HG02623 (cell line): ENCODE results near the gene PRCP.
"Not testable (repeated sequence)": the region's sequence is repeated elsewhere in the genome, so short reads cannot be mapped to it uniquely, and the experiment has no call there.

Source experiments
- ATAC-seq: cut with Tn5 transposase; IDR thresholded peaks from one replicate; pipeline ENCODE4 v1.9.1; 2021; ENCODE audit warnings: moderate library complexity; ENCODE audit not compliant: unreplicated experiment

PRCP gene

DNA sequence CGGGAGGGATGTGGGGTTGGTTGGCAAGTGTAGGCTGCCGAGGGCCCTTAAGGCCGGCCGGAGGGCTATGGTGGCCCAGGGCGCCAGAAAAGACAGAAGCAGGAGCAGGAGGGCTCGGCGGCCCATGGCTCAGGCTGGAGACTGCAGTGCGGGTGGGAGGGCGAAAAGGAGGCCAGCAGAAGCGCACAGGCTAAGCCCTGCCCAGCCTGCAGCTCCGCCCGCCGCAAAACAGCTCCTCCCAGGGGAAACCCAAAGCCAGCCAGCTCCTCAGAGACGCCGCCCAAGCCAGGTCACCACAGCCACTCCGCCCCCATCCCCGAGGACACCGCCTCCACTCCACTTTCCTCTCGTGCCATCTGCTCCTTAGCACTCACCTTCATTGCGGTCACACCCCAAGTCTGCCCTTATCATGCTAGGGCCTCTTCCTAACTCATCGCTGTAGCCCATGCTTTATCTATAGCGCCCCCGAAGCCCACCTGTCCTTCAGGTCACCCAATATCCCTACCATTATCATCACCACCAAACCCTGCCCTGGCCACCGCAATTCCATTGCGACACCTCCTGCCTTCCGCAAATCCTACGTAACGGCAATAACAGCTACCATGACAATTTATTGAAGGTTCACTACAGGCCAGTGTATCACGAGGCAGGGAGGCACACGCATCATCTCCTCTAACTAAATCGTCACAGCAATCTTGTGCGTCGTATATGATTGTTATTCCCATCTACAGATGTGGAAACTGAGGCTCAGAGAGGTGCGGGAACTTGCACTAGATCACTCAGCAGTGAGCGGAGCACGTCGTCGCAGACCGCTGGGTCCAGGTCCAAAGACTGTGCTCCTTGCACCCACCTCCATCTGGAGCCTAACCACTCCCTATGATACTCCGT is at the start of gene PRCP:
Gene PRCP (minus strand): TSS at position 154 of the 888 bp plus-strand sequence. CDS start 28 bp downstream, at position 126.
- peak; percentile 78 for ATAC-seq

DNA sequence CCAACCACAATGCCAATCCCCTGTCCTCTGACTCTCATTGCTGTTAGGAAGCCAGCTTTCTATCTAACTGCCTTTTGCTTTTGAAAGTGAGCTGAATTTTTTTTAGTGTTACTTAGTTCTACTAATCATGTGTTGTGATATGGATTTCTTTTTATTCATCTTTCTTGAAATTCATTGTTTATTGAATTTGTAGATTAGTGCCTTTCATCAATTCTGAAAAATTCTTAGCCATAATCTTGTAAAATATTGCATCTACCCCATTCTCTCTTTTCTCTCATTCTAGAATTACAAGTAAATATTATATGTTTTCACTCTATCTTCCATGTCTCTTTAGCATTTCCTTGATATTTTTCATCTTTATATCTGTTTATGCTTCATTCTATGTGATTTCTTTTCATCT is 49.1 kb upstream of the PRCP start:
- ATAC-seq: no peak

DNA sequence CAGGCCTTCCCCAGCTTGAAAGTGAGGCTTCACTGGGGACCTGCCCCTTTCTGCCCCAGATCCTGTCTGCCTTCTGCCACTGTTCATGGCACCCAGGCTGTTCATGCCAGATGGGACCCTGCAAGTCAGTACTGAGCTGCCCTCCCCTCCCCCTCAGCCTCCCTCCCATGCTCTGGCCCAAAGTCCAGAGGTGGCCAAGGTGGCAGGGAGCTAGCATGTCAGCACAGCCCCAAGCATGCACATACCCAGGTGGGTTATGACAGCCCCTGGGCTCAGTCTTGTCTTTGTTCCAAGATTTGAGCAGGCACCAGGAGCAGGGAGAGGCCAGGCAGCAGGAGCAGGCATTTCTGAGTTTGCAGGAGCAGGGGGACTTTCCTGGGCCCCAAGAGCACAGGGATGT is 45.5 kb upstream of the PRCP start:
- ATAC-seq: no peak

DNA sequence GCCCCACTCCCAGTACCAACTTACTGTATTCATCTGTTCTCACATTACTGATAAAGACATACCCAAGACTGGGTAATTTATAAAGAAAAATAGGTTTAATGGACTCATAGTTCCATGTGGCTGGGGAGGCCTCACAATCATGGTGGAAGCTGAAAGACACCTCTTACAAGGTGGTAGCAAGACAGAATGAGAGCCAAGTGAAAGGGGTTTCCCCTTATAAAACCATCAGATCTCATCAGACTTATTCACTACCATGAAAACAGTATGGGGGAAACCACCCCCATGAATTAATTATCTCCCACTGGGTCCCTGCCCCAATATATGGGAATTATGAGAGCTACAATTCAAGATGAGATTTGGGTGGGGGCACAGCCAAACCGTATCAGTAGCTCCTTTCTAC is 44.8 kb upstream of the PRCP start:
- ATAC-seq: not testable (repeated sequence)

DNA sequence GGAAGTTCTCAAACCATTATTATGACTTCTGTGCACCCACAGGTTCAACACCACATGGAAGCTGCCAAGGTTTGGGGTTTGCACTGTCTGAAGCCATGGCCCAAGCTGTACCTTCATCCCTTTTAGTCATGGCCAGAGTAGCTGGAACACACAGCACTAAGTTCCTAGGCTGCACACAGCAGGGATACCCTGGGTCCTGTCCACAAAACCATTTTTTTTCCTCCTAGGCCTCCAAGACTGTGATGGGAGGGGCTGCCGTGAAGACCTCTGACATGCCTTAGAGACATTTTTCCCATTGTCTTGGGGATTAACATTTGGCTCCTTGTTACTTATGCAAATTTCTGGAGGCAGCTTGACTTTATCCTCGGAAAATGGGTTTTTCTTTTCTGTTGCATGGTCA is 44.0 kb upstream of the PRCP start:
- no peak for ATAC-seq

DNA sequence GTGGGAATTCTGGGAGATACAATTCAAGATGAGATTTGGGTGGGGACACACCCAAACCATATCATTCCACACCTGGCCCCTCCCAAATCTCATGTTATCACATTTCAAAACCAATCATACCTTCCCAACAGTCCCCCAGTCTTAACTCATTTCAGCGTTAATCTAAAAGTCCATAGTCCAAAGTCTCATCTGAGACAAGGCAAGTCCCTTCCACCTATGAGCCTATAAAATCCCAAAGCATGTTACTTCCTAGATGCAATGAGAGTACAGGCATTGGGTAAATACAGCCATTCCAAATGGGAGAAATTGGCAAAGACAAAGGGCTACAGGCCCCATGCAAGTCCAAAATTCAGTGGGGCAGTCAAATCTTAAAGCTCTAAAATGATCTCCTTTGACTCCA is 43.2 kb upstream of the PRCP start:
- ATAC-seq: not testable (repeated sequence)

DNA sequence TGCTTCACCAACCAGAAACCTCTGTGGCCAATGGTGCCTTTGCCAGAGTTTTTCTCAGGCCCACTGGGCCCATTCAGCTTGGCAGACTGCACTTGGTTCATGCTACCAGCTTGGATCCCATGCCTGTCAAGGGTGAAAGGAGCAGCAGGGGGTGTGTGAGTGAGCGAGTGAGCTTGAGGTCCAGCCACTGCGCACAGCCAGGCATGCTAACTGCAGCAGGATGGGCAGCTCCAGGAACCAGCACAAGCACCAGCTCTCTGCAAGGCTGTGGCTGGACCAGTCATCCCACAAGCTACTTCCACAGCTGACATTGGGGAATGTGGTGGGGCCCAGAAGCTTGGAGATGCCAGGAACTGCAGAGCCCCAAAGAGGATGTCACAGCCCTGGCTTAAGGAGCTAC is 42.1 kb upstream of the PRCP start:
- no peak for ATAC-seq

DNA sequence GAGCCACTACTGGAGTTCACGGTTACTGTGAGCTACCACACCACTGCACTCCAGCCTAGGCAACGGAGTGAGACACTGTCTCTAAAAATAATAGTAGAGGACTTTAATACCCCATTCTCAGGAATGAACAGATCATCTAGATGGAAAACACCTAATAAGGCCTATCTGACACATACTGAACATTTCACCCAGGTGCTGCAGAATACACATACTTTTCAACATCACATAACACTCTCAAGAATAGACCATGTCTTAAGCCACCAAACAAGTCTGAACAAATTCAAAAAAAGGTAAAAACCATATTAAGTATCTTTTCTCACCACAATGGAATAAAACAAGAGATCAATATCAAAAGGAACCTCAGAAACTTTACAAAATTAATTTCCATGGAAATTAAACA is 39.2 kb upstream of the PRCP start:
- ATAC-seq: no peak

DNA sequence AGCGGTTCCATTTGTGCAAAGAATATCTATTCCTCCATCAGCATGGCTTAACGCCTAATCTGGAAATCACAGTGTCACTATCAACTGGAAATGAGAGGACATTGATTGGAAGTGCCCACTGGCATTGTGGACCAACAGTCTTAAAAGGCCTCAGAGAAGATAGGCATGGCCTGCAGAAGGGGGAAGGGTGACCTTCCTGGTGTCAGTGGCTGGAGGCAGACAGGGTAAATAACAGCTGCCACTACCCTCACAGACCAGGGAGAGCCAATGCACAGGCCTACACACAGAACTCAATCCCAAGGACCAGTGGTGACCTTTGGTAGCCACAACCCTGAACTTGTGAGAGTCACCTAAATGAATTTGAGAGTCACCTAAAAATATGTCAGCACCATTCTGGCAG is 37.3 kb upstream of the PRCP start:
- no peak for ATAC-seq

DNA sequence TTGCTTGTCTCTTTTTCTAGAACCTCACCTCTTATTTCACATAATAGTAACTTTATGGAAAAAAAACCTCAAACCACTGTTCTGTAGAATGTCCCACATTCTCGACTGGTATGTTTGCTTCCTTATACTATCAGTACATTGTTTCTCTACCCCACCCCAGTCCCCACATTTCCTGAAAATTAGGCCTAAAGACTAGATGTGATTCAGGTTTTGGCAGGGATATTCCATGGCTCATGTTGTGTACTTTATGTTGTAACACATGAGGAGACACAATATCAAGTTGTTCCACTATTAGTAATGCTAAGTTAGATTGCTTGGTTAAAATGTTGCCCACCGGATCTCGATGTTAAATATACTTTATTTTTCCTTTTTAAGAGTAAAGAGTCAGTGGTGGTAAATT is 36.0 kb upstream of the PRCP start:
- ATAC-seq: no peak

DNA sequence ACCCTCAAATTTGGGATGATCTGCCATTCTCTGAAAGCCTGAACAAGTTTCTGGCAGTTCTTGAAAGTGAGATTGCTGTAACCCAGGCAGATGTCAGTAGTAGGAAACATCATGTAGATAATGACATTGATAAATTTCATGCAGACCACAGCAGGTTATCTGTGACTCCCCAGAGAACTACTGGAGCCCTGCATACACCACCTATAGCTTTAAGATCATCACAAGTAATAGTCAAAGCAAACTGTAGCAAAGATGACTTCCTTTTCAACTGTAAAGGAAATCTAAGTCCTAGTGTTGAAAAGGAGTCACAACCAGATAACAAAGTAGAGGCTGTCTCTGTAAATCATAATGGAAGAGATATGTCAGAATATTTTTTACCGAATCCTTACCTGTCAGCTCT is 32.3 kb upstream of the PRCP start:
- ATAC-seq: no peak

DNA sequence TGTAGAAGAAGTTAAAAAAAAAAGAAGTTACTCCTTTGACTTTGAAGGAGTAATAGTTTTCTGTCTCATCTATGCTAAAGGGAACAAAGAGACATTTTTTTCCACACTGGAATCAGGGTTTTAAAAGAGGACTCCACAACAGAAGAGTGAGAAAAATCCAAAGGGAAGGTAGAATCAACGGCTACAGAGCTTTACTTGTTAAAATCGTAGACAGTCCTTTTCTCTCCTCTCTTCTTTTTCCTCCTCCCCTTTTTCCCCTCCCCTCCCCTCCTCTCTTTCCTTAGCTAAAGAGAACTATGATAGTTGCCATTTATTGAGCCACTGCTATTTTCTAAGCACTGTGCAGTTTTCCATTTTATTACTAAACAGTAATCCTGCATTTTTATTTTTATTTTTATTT is 30.5 kb upstream of the PRCP start:
- no peak for ATAC-seq

DNA sequence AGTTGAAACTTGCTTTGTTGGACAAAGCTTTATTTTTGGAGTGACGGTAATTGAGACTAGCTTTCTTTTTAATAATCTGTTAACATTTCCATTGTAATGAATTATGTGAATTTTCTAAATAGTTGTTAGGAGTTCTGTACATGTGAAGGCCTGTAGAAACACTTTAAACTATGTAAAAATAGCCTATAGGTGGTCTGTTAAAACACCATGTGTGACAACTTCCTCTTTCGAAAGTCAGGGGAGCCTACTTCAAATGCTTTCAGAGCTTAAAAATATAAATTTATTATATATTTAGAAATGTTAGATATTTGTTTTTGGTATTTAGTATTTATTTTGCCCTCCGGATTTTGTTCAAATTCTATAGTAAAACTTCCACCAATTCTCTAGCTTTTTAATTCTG is 30.0 kb upstream of the PRCP start:
- peak; percentile 41 for ATAC-seq

DNA sequence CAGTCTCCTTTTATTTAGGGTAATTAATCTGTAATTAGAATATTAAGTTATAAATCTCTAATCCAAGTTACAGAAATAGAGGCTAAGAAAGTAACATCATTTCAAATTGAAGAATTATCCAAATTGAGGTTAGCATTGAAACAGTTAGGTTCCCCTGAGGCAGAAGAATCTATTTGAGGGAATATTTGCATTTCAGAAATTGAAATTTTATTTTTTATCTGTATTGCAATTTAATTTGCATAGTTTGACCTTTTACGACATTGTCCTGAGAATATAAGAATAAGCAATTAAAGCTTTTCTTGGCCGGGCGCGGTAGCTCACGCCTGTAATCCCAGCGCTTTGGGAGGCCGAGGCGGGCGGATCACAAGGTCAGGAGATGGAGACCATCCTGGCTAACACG is 28.9 kb upstream of the PRCP start:
- no peak for ATAC-seq

DNA sequence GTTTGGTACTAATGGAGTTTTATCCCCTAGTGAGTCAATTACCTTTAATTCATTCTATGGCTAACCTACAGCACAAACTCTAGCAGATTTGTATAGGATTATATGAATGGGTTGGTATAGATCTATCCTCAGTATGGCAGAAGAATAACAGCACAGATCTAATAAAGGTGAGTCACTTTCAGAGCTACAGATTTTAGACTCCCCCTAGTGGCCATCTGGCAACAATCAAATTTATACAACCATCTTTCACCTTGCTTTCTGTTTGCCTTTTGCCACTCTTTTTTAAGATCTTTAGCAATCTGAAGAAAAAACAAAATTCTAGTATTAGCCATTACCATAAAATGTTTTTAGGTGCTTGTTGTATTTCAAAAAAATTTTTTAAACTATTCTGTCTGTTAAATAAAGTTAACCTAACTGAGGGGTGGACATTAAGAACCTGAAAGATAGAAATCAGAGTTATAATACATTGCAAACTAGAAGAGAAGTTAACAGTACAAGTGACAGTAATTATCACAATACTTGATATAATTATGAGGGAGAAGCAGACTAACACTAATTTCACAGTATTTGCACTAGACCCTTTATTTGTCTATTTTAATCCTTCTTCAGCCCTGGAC is 27.1 kb upstream of the PRCP start:
- ATAC-seq: peak; percentile 61

DNA sequence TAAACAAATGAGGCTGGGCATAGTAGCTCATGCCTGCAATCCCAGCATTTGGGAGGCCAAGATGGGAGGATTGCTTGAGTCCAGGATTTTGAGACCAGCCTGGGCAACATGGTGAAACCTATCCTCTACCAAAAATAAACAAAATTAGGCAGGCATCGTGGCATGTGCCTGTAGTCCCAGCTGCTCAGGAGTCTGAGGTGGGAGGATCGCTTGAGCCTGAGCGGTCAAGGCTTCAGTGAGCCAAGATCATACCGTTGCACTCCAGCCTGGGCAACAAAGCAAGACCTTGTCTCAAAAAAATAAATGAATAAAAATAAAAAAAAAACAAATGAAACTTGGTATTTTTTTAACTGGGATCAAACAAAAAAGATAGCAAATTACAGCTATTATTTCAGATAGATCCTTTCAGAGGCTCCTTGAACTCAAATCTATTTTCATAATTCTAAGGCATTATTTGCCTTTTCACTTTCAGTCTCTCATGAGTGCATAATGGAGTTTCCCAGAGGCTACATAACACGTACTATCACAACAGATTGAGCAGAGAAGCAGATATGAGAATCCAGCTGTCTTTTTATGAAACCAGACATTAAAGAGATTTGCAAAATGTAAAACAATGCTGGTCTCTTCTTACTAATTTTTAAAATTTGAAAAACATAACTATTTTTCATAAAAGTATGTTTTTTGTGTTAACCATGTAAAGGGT is 24.4 kb upstream of the PRCP start:
- ATAC-seq: no peak

DNA sequence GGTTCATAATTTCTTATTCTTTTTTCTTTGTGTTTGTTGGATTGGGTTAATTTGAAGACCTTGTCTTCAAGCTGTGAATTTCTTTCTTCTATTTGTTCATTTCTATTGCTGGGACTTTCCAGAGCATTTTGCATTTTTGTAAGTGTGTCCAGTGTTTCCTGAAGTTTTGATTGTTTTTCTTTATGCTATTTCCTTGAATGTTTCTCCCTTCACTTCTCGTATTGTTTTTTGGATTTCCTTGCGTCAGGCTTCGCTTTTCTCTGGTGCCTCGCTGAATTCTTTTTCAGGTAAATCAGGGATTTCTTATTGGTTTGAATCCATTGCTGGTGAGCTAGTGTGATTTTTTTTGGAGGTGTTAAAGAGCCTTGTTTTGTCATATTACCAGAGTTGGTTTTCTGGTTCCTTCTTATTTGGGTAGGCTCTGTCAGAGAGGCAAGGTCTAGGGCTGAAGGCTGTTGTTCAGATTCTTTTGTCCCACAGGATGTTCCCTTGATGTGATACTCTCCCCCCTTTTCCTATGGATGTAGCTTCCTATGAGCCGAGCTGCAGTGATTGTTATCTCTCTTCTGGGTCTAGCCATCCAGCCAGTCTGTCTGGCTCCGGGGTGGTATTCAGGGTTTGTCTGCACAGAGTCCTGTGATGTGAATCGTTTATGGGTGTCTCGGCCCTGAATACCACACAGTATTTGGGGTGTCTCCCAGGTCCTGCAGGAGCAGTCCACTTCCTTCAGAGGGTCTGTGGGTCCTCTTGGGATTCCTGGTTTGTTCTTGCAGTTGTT is 22.4 kb upstream of the PRCP start:
- not testable (repeated sequence) for ATAC-seq

DNA sequence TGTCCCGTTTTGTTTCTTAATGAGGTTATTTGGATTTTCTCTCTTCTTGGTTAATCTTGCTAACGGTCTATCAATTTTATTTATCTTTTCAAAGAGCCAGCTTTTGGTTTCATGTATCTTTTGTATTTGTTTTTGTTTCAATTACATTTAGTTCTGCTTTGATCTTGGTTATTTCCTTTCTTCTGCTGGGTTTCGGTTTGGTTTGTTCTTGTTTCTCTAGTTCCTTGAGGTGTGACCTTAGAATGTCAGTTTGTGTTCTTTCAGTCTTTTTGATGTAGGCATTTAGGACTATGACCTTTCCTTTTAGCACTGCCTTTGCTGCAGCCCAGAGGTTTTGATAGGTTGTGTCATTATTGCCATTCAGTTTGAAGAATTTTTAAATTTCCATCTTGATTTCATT is 20.0 kb upstream of the PRCP start:
- ATAC-seq: not testable (repeated sequence)

DNA sequence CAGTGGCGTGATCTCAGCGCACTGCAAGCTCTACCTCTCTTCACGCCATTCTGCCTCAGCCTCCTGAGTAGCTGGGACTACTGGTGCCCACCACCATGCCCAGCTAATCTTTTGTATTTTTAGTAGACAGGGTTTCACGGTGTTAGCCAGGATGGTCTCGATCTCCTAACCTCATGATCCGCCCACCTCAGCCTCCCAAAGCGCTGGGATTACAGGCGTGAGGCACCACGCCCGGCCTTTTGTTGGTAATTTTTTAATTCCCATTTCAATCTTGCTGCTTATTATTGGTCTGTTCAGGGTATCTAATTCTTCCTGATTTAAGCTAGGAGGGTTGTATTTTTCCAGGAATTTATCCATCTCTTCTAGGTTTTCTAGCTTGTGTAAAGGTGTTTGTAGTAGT is 19.6 kb upstream of the PRCP start:
- ATAC-seq: not testable (repeated sequence)

DNA sequence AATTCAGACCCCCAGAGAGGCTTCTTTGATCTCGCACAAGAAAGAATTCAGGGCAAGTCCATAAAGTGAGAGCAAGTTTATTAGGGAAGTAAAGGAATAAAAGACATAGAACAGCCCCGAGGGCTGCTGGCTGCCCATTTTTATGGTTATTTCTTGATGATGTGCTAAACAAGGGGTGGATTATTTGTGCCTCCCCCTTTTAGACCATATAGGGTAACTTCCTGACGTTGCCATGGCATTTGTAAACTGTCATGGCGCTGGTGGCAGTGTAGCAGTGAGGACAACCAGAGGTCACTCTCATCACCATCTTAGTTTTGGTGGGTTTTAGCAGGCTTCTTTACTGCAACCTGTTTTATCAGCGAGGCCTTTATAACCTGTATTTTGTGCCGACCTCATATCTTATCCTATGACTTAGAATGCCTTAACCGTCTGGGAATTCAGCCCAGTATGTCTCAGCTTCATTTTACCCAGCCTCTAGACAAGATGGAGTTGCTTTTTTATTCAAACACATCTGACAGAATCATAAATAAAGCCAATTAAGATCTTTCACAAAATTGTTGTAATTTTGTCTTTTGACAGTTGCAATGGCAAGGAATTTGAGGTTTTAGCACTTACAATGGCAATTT is 8.9 kb upstream of the PRCP start:
- no peak for ATAC-seq

DNA sequence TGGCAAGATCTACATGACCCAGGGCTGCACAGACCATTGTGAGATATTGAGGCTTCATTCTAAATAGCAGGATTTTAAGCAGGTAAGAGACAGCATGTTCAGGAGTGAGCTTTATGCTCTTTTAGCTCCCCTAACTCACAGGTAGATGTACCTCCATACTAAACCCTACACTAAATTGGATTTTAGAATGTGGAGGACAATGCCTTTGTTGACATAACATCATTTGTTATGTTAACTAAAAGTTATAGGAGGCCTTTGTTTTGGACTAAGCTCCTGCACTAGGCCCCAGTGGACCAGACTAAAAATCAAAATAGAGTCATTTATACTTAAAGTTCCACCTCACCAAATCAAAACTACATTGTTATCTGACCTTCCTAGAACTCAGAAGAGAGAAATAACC is 8.1 kb upstream of the PRCP start:
- no peak for ATAC-seq
